Activated B cell treated with CpG ODN at 0.5 μM for 24 hours (primary cell): ENCODE measurements around the gene SH2D5. TPM values are rescaled to one million over a fixed set of nuclear protein-coding genes. Genes with fewer than 3 reads are reported as not detected.

Experiments
- ATAC-seq: fragments of 200-7000 bp; cut with Tn5 transposase; one replicate; pipeline ENCODE4 v1.10.0; 2021; ENCODE audit warnings: low read depth, mild to moderate bottlenecking, moderate library complexity
- CTCF ChIA-PET: fragments of 350-600 bp; sonication (Branson Sonifier 250); formaldehyde crosslinking; loops from one replicate; lab custom pipeline; 2021; ENCODE audit warnings: antibody characterized with exemption; lab: Charles Lee
- POLR2A ChIA-PET: fragments of 350-600 bp; sonication (Branson Sonifier 250); formaldehyde crosslinking; loops from one replicate; lab custom pipeline; 2021; ENCODE audit warnings: antibody characterized with exemption; lab: Charles Lee
- DNase-seq: peaks from one replicate; pipeline ENCODE4 v3.0.0; 2022
- H3K27ac Mint-ChIP-seq: one replicate; pipeline ENCODE4 v1.8.0; 2020; ENCODE audit warnings: mixed read lengths
- H3K27me3 Mint-ChIP-seq: one replicate; pipeline ENCODE4 v1.8.0; 2021; ENCODE audit warnings: mixed read lengths
- H3K36me3 Mint-ChIP-seq: one replicate; pipeline ENCODE4 v1.8.0; 2021; ENCODE audit warnings: low read depth, mixed read lengths
- H3K4me1 Mint-ChIP-seq: one replicate; pipeline ENCODE4 v1.8.0; 2021; ENCODE audit warnings: mixed read lengths
- H3K4me3 Mint-ChIP-seq: one replicate; pipeline ENCODE4 v1.8.0; 2020; ENCODE audit warnings: mild to moderate bottlenecking, mixed read lengths
- H3K9me3 Mint-ChIP-seq: one replicate; pipeline ENCODE4 v1.8.0; 2020; ENCODE audit warnings: mixed read lengths
- intact Hi-C: fragments of 100-400 bp; cut with micrococcal nuclease; formaldehyde crosslinking; loops from one replicate; pipeline ENCODE4 v1.15.1; 2024
- total RNA-seq: library from RNA; stranded (reverse); gene quantifications from 2 replicates; pipeline ENCODE4 v1.2.3, GENCODE V29; 2022
- TF ChIP-seq, protein P1 (sequence below): fragments of 200-600 bp; IDR thresholded peaks from one replicate; pipeline ENCODE4 v1.8.0; 2022; ENCODE audit warnings: antibody characterized with exemption, mild to moderate bottlenecking

Gene SH2D5
- total RNA-seq, 1 donor from 2014 or later, result 0.89 TPM

DNA sequence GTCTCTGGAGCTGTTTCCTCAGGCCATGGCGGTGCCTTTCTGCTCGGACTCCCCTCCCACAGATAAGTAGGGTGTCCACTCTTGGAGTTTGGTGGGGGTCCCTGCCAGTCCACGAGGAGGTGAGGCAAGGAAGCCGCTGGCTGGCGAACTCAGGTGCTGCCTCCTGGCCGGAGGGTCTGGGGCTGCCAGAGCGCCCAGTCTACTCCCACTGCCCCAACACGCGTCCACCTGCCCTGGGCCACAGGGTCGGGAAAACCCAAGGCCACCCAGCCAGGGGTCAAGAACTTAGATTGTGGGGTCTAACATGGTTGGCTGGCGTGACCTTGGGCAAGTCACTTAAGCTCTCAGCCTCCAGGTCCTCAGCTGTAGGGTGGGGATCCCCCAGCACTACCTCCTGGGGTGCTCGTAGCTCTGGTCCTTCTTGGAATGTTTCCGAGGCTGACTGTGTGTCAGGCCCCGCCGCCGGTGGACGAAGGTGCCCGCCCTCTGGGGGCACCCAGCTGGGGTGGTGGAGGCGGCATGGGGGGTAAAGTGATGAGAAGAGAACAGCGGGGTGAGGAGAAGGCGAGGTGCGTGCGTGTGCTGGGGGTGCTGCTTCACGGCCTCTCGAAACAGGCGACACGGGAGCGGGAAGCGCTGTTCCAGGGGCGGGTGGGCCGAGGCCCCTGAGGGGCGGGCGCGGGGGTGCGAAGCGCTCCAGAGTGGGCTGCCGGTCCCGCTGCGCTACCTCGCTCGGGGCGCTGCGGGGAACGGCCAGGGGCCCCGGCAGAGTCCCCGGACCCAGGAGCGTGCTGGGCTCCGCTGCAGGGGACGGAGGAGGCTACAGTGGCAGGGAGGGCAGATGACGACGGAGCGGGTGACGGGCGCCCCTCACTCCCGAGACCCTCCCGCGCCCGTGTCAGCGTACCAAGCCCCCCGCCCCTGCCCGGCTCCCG lies 1.2 kb downstream of the SH2D5 start:
- CTCF ChIA-PET, result interaction anchor here (1.1 to 2.9 kb wide), 4 partner anchors 34 to 396 kb away, joined by 3 to 9 read pairs (median 5); no protein-coding TSS in a partner anchor
- Mint-ChIP-seq H3K36me3 (no peaks in the 10 kb centered on the region), H3K27me3 (peaks cover 11% of the 10 kb centered on the region), H3K4me3 (peak overlapping the region; percentile 83), H3K27ac (no peak overlapping the region), H3K4me1 (peaks cover 29% of the 10 kb centered on the region), H3K9me3 (no peaks in the 10 kb centered on the region)
- peak; percentile 30 for ATAC-seq
- POLR2A ChIA-PET, result interaction anchor here (0.6 to 2.0 kb wide), 5 partner anchors 14 to 208 kb away, joined by 3 to 12 read pairs (median 5); partner anchors contain the start of genes DDOST, HP1BP3 and KIF17
- TF ChIP-seq, protein P1, sequence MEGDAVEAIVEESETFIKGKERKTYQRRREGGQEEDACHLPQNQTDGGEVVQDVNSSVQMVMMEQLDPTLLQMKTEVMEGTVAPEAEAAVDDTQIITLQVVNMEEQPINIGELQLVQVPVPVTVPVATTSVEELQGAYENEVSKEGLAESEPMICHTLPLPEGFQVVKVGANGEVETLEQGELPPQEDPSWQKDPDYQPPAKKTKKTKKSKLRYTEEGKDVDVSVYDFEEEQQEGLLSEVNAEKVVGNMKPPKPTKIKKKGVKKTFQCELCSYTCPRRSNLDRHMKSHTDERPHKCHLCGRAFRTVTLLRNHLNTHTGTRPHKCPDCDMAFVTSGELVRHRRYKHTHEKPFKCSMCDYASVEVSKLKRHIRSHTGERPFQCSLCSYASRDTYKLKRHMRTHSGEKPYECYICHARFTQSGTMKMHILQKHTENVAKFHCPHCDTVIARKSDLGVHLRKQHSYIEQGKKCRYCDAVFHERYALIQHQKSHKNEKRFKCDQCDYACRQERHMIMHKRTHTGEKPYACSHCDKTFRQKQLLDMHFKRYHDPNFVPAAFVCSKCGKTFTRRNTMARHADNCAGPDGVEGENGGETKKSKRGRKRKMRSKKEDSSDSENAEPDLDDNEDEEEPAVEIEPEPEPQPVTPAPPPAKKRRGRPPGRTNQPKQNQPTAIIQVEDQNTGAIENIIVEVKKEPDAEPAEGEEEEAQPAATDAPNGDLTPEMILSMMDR, result no peak
- intact Hi-C loops, result loop anchor here (1.0 kb wide), 1 partner anchor 12 kb away; no protein-coding TSS in a partner anchor
- DNase-seq, result no peak

DNA sequence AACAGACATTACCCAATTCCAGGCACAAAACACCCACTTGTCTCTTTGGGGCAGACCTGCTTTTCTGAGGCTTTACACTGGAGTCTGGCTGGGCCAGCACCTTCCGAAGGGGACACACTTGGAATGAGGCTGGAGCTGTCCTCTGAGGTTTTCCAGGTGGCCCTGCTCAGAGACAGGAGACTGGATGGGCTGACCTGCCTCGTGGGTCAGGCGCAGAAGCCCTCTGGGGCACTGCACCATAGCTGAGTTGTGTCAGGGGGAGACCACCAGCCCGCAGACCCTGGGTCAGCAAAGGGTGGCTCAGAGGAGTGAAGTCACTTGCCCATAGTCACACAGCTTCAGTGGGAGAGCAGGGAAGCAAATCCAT lies 1.8 kb downstream of the SH2D5 start:
- TF ChIP-seq, protein P1, result no peak
- ChIA-PET POLR2A (interaction anchor here (1.0 kb wide), 1 partner anchor 56 kb away, joined by 5 read pairs; the partner anchor contains the start of gene HP1BP3), CTCF (interaction anchor here (1.1 kb wide), 2 partner anchors 33 to 397 kb away, joined by 3 to 6 read pairs; no protein-coding TSS in a partner anchor)
- no peak for DNase-seq
- peaks cover 11% of the 10 kb centered on the region for H3K27me3 Mint-ChIP-seq
- no peaks in the 10 kb centered on the region for H3K36me3 Mint-ChIP-seq
- H3K9me3 Mint-ChIP-seq, result no peaks in the 10 kb centered on the region
- H3K27ac Mint-ChIP-seq, result no peak overlapping the region
- peaks cover 29% of the 10 kb centered on the region for H3K4me1 Mint-ChIP-seq
- intact Hi-C loops, result loop anchor here (1.0 kb wide), 1 partner anchor 11 kb away; no protein-coding TSS in a partner anchor
- no peak for ATAC-seq
- peak overlapping the region; percentile 24 for H3K4me3 Mint-ChIP-seq

DNA sequence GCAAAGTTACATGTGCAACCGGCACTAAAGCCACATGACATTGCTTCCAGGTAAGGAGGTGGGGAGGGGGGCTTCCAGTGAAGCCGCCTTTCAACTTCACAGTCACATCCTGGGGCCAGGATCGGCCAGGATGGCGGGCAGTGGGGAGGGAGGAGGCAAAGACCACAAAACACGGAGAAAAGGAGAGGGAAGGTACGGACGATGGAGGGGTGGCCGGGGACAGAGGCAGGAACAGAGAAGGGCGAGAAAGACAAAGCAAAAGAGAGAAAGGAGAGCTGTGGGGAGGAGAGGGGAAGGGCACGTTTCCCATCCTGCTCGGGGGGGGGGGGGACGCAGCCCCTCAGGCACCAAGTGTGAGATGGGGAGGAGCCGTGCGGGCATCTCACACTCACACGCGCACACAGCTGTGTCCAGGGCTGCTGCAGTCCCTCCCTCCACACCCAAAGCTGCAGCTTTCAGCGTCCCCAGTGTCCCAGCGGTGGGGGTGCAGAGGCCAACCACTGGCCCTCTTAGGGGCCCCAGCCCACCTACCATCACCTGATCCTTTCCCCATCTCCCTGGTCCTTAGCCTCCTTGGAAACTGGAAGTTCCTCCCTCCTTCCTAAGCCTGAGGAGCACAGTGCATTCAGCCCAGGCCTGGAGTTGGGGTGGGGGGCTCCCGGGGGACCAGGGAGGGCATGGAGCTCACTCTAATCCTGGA lies 2.4 kb downstream of the SH2D5 start:
- Mint-ChIP-seq H3K27ac (peak overlapping the region; percentile 14), H3K27me3 (peaks cover 11% of the 10 kb centered on the region), H3K4me1 (peaks cover 29% of the 10 kb centered on the region), H3K9me3 (no peaks in the 10 kb centered on the region), H3K4me3 (peak overlapping the region; percentile 36), H3K36me3 (no peaks in the 10 kb centered on the region)
- TF ChIP-seq, protein P1, result no peak
- POLR2A ChIA-PET, result no interaction called here
- CTCF ChIA-PET, result interaction anchor here (1.1 kb wide), 2 partner anchors 33 to 397 kb away, joined by 3 to 6 read pairs; no protein-coding TSS in a partner anchor
- ATAC-seq (no peak), DNase-seq (no peak)
- intact Hi-C loops, result loop anchor here (1.0 kb wide), 1 partner anchor 69 kb away; the partner anchor contains the start of gene DDOST

DNA sequence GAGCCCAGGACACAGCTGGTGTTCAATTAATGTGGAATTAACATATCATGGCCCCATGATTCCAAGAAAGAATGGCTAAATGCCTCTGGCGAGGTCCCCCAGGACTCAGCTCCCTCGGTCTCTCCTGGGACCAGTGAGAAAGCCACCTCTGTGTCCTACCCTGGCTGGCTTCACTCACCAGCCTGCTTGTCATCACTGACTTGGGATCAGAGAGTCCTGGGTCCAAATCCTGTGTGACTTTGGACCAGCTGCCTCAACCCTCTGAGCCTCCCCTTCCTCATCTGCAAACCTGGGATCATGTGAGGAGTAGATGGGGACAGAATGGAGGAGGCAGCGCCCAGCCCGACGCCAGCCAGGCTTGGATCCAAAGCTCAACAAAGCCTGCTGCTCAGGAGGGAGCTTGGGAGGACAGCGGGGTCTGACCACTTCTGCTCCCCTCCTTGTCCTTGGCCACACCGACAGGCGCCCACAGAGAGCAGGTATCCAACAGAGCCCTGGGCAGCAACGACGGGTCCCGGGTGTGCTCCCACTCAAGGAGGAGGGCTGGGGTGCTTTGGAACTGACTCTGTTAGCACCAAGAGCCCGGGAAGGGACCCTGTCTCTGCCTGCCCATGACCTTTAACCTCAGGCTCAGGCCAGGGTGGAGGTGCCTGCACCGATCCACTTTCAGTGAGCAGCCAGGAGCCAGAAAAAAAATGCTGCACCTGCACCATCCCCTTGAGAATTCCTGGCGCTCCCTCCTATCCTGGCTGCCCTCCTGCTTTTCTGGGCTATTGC lies 3.2 kb downstream of the SH2D5 start:
- ChIA-PET POLR2A (no interaction called here), CTCF (no interaction called here)
- DNase-seq, result no peak

More for the DNA sequence above, 3.2 kb downstream of the SH2D5 start:
- TF ChIP-seq, protein P1, result no peak
- peaks cover 11% of the 10 kb centered on the region for H3K27me3 Mint-ChIP-seq
- intact Hi-C loops, result loop anchor here (1.0 kb wide), 1 partner anchor 68 kb away; the partner anchor contains the start of gene DDOST
- H3K9me3 Mint-ChIP-seq, result no peaks in the 10 kb centered on the region
- peak overlapping the region; percentile 14 for H3K27ac Mint-ChIP-seq
- H3K4me3 Mint-ChIP-seq, result no peak overlapping the region
- peaks cover 29% of the 10 kb centered on the region for H3K4me1 Mint-ChIP-seq
- H3K36me3 Mint-ChIP-seq, result no peaks in the 10 kb centered on the region
- no peak for ATAC-seq
